HG02588 (cell line): ENCODE results near the gene PCDHB11.
"Not testable (repeated sequence)": the region's sequence is repeated elsewhere in the genome, so short reads cannot be mapped to it uniquely, and the experiment has no call there.

Experiments used
- ATAC-seq: cut with Tn5 transposase; IDR thresholded peaks from one replicate; pipeline ENCODE4 v1.9.1; 2021; ENCODE audit warnings: mild to moderate bottlenecking, moderate library complexity; ENCODE audit not compliant: unreplicated experiment

The PCDHB11 gene

DNA sequence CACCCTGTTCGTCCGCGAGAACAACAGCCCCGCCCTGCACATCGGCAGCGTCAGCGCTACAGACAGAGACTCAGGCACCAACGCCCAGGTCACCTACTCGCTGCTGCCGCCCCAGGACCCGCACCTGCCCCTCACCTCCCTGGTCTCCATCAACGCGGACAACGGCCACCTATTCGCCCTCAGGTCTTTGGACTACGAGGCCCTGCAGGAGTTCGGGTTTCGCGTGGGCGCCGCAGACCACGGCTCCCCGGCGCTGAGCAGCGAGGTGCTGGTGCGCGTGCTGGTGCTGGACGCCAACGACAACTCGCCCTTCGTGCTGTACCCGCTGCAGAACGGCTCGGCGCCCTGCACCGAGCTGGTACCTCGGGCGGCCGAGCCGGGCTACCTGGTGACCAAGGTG, 36.5 kb downstream of the PCDHB11 start:
- not testable (repeated sequence) for ATAC-seq

DNA sequence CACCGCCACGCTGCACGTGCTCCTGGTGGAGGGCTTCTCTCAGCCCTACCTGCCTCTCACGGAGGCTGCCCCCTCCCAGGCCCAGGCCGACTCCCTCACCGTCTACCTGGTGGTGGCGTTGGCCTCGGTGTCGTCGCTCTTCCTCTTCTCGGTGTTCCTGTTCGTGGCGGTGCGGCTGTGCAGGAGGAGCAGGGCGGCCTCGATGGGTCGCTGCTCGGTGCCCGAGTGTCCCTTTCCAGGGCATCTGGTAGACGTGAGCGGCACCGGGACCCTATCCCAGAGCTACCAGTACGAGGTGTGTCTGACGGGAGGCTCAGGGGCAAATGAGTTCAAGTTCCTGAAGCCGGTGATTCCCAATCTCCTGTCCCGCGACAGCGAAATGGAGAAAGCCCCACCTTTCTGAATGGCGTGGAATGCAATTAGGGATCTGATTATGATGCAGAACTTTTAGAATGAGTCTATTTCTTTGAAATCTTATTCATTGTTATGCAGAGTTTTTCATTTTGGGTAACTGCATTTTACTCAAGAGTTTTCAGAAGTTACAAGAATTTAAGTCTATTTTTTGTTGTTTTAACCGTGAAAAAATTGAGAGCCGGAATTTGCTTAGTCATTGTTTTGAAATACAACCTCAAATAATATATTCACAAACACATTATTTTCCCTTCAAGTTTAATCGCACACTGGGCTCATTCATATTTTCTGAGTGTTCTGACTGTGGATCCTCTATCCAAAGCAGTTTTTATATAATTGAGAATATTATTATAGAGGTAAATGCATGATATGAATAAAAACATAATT, 37.3 kb downstream of the PCDHB11 start:
- ATAC-seq: no peak

- no peak for ATAC-seq
Measured at GRCh38 chr5:141241496-141241895, 42.1 kb downstream of the PCDHB11 start.

GRCh38 chr5:141245250-141245717, 45.9 kb downstream of the PCDHB11 start, which contains the start of gene PCDHB15:
PCDHB15 (plus strand) TSS chr5:141245395; CDS start chr5:141245579, 184 bp downstream.
- ATAC-seq: no peak

- not testable (repeated sequence) for ATAC-seq
Measured at GRCh38 chr5:141246971-141247370, 47.5 kb downstream of the PCDHB11 start.

DNA sequence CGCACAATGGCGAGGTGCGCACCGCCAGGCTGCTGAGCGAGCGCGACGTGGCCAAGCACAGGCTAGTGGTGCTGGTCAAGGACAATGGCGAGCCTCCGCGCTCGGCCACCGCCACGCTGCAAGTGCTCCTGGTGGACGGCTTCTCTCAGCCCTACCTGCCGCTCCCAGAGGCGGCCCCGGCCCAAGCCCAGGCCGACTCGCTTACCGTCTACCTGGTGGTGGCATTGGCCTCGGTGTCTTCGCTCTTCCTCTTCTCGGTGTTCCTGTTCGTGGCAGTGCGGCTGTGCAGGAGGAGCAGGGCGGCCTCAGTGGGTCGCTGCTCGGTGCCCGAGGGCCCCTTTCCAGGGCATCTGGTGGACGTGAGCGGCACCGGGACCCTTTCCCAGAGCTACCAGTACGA, 48.0 kb downstream of the PCDHB11 start:
- not testable (repeated sequence) for ATAC-seq

DNA sequence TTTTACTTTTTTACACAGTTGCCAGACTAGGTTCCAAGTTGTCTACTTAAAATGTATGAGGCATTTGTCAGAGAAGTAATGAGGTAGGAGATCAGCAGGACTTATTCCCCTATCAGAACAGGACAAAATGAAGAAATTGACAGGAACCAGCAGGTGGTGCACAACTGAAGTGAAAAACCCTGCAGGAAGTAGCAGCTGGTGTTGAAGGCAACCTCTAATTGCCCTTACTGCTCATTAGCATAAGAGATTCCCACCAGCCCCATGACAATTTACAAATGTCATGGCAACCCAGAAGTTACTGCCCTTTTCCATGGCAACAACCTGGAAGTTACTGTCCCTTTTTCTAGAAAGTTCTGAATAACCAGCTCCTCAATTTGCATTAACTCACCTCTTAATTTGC, 51.1 kb downstream of the PCDHB11 start:
- no peak for ATAC-seq
